HG02885 (cell line): ENCODE results near the gene LIPC.
"Not testable (repeated sequence)": the region's sequence is repeated elsewhere in the genome, so short reads cannot be mapped to it uniquely, and the experiment has no call there.

Experiments used
- ATAC-seq: cut with Tn5 transposase; IDR thresholded peaks from one replicate; pipeline ENCODE4 v1.9.1; 2021; ENCODE audit warnings: mild to moderate bottlenecking; ENCODE audit not compliant: unreplicated experiment, poor library complexity

The LIPC gene

GRCh38 chr15:58597943-58598828 is 166.4 kb downstream of the LIPC start:
- ATAC-seq = no peak

- ATAC-seq = no peak
Measured at GRCh38 chr15:58598829-58599210, 167.0 kb downstream of the LIPC start.

- no peak for ATAC-seq
Measured at GRCh38 chr15:58602823-58603222, 171.0 kb downstream of the LIPC start.

GRCh38 chr15:58603927-58604326 is 172.1 kb downstream of the LIPC start:
- not testable (repeated sequence) for ATAC-seq

- no peak for ATAC-seq
Measured at GRCh38 chr15:58604455-58604923, 172.7 kb downstream of the LIPC start.

- ATAC-seq = no peak
Measured at GRCh38 chr15:58605931-58606530, 174.2 kb downstream of the LIPC start.

GRCh38 chr15:58606577-58607080 is 174.8 kb downstream of the LIPC start:
- ATAC-seq = no peak

GRCh38 chr15:58608129-58608590 is 176.4 kb downstream of the LIPC start:
- no peak for ATAC-seq

- no peak for ATAC-seq
Measured at GRCh38 chr15:58608711-58609110, 176.9 kb downstream of the LIPC start.

GRCh38 chr15:58611731-58612676 is 180.2 kb downstream of the LIPC start:
- no peak for ATAC-seq

GRCh38 chr15:58616171-58616570 is 184.4 kb downstream of the LIPC start:
- no peak for ATAC-seq
